Activated naive CD8-positive, alpha-beta T cell treated with anti-CD3 and anti-CD28 coated beads for 36 hours (primary cell): ENCODE results near the gene FEV. TPM values are rescaled to one million over a fixed set of nuclear protein-coding genes. Genes with fewer than 3 reads are reported as not detected.
"Not testable (repeated sequence)": the region's sequence is repeated elsewhere in the genome, so short reads cannot be mapped to it uniquely, and the experiment has no call there.

ENCODE experiments used
- DNase-seq: peaks from one replicate; pipeline ENCODE4 v3.0.0; 2021
- H3K27ac Mint-ChIP-seq: one replicate; pipeline ENCODE4 v1.8.0; 2022; ENCODE audit warnings: mild to moderate bottlenecking, moderate library complexity, mixed read lengths
- H3K27me3 Mint-ChIP-seq: one replicate; pipeline ENCODE4 v1.8.0; 2022; ENCODE audit warnings: mild to moderate bottlenecking, mixed read lengths
- H3K36me3 Mint-ChIP-seq: one replicate; pipeline ENCODE4 v1.8.0; 2021; ENCODE audit warnings: mild to moderate bottlenecking, mixed read lengths
- H3K4me1 Mint-ChIP-seq: one replicate; pipeline ENCODE4 v1.8.0; 2021; ENCODE audit warnings: mixed read lengths
- H3K4me3 Mint-ChIP-seq: one replicate; pipeline ENCODE4 v1.8.0; 2022; ENCODE audit warnings: mild to moderate bottlenecking, moderate library complexity, mixed read lengths
- H3K9me3 Mint-ChIP-seq: one replicate; pipeline ENCODE4 v1.8.0; 2022; ENCODE audit warnings: mixed read lengths
- total RNA-seq, 2 experiments: library from RNA; stranded (reverse); gene quantifications; one replicate each; pipeline ENCODE4 v1.2.3, GENCODE V29; 2021

The FEV gene
- total RNA-seq, 2 experiments from 2014 or later, result not detected

- Mint-ChIP-seq H3K9me3 (no peaks in the 10 kb centered on the region), H3K4me1 (peaks cover 4% of the 10 kb centered on the region), H3K36me3 (no peaks in the 10 kb centered on the region), H3K4me3 (no peak overlapping the region), H3K27ac (no peak overlapping the region), H3K27me3 (peaks cover 77% of the 10 kb centered on the region)
- no peak for DNase-seq
Observed at GRCh38 chr2:218958276-218958675, 26.7 kb downstream of the FEV start.

- Mint-ChIP-seq H3K36me3 (no peaks in the 10 kb centered on the region), H3K27me3 (peaks cover 71% of the 10 kb centered on the region), H3K9me3 (no peaks in the 10 kb centered on the region), H3K4me3 (no peak overlapping the region), H3K4me1 (peaks cover 4% of the 10 kb centered on the region), H3K27ac (no peak overlapping the region)
- DNase-seq, result no peak
Observed at GRCh38 chr2:218957671-218958070, 27.3 kb downstream of the FEV start.

- Mint-ChIP-seq H3K4me1 (peaks cover under 1% of the 10 kb centered on the region), H3K9me3 (no peaks in the 10 kb centered on the region)
Observed at GRCh38 chr2:218956039-218956438, 28.9 kb downstream of the FEV start.

GRCh38 chr2:218954541-218955300, 30.3 kb downstream of the FEV start:
- Mint-ChIP-seq H3K27me3 (peaks cover 56% of the 10 kb centered on the region), H3K4me1 (no peaks in the 10 kb centered on the region)

More at GRCh38 chr2:218956039-218956438, 28.9 kb downstream of the FEV start:
- DNase-seq, result no peak
- Mint-ChIP-seq H3K36me3 (no peaks in the 10 kb centered on the region), H3K4me3 (no peak overlapping the region), H3K27ac (no peak overlapping the region), H3K27me3 (peaks cover 65% of the 10 kb centered on the region)

GRCh38 chr2:218953366-218953954, 31.5 kb downstream of the FEV start:
- Mint-ChIP-seq H3K4me3 (no peak overlapping the region), H3K27me3 (peaks cover 47% of the 10 kb centered on the region), H3K27ac (no peak overlapping the region)

More at GRCh38 chr2:218954541-218955300, 30.3 kb downstream of the FEV start:
- no peak for DNase-seq
- Mint-ChIP-seq H3K4me3 (no peak overlapping the region), H3K36me3 (no peaks in the 10 kb centered on the region), H3K9me3 (no peaks in the 10 kb centered on the region), H3K27ac (no peak overlapping the region)

GRCh38 chr2:218952160-218952559, 32.8 kb downstream of the FEV start:
- no peak for DNase-seq
- Mint-ChIP-seq H3K4me3 (no peak overlapping the region), H3K36me3 (no peaks in the 10 kb centered on the region), H3K27ac (no peak overlapping the region), H3K27me3 (peaks cover 36% of the 10 kb centered on the region), H3K9me3 (no peaks in the 10 kb centered on the region), H3K4me1 (no peaks in the 10 kb centered on the region)

More at GRCh38 chr2:218953366-218953954, 31.5 kb downstream of the FEV start:
- no peak for DNase-seq
- H3K4me1 Mint-ChIP-seq, result no peaks in the 10 kb centered on the region
- no peaks in the 10 kb centered on the region for H3K9me3 Mint-ChIP-seq
- H3K36me3 Mint-ChIP-seq, result no peaks in the 10 kb centered on the region

- H3K4me1 Mint-ChIP-seq, result no peaks in the 10 kb centered on the region
- peaks cover 46% of the 10 kb centered on the region for H3K27me3 Mint-ChIP-seq
- H3K36me3 Mint-ChIP-seq, result no peaks in the 10 kb centered on the region
- no peak for DNase-seq
- H3K4me3 Mint-ChIP-seq, result no peak overlapping the region
- H3K27ac Mint-ChIP-seq, result no peak overlapping the region
- H3K9me3 Mint-ChIP-seq, result no peaks in the 10 kb centered on the region
Observed at GRCh38 chr2:218946621-218947020, 38.4 kb downstream of the FEV start.

- Mint-ChIP-seq H3K27me3 (peaks cover 56% of the 10 kb centered on the region), H3K4me3 (no peak overlapping the region), H3K36me3 (no peaks in the 10 kb centered on the region)
Observed at GRCh38 chr2:218944759-218945404, 40.1 kb downstream of the FEV start.

GRCh38 chr2:218931751-218932150, 53.2 kb downstream of the FEV start:
- H3K9me3 Mint-ChIP-seq, H3K36me3 Mint-ChIP-seq, DNase-seq, H3K27ac Mint-ChIP-seq, H3K4me1 Mint-ChIP-seq, H3K4me3 Mint-ChIP-seq: not testable (repeated sequence)
- H3K27me3 Mint-ChIP-seq, result peaks cover 44% of the 10 kb centered on the region

More at GRCh38 chr2:218944759-218945404, 40.1 kb downstream of the FEV start:
- no peak for DNase-seq
- no peak overlapping the region for H3K27ac Mint-ChIP-seq
- no peaks in the 10 kb centered on the region for H3K9me3 Mint-ChIP-seq
- no peaks in the 10 kb centered on the region for H3K4me1 Mint-ChIP-seq

Other genes starting within 250 kb of the FEV start
- not detected for gene CYP27A1, start 203.0 kb downstream of the FEV start, total RNA-seq
- gene PRKAG3, start 153.4 kb downstream of the FEV start, total RNA-seq, result not detected
- under 1 TPM in 1 of 2 experiments, not detected in 1; 0.21 TPM for gene WNT6, start 125.4 kb downstream of the FEV start, total RNA-seq
- gene WNT10A, start 104.3 kb downstream of the FEV start, total RNA-seq, result 1 to 10 TPM; 6.8 to 7.1 TPM
- gene CDK5R2, start 25.5 kb downstream of the FEV start, total RNA-seq, result not detected
- gene CRYBA2, start 8.2 kb upstream of the FEV start, total RNA-seq, result not detected
- not detected for gene CFAP65, start 56.3 kb upstream of the FEV start, total RNA-seq
- gene IHH, start 75.7 kb upstream of the FEV start, total RNA-seq, result not detected
- gene NHEJ1, start 175.6 kb upstream of the FEV start, total RNA-seq, result 10 to 100 TPM; 19.8 to 21.1 TPM
- gene SLC23A3, start 184.8 kb upstream of the FEV start, total RNA-seq, result 1 to 10 TPM in 1 of 2 experiments, under 1 TPM in 1; 0.92 to 1.1 TPM
- 10 to 100 TPM; 44.1 to 50.2 TPM for gene CNPPD1, start 191.7 kb upstream of the FEV start, total RNA-seq
- gene RETREG2, start 193.1 kb upstream of the FEV start, total RNA-seq, result 10 to 100 TPM; 54.2 to 57.7 TPM
- 10 to 100 TPM; 22.8 to 27.2 TPM for gene ZFAND2B, start 221.6 kb upstream of the FEV start, total RNA-seq
- gene ABCB6, start 233.8 kb upstream of the FEV start, total RNA-seq, result 10 to 100 TPM; 20.4 to 21.3 TPM
- gene ATG9A, start 244.5 kb upstream of the FEV start, total RNA-seq, result 10 to 100 TPM; 47.1 to 55.0 TPM
- 100 to 1,000 TPM; 102 to 114 TPM for gene ANKZF1, start 244.6 kb upstream of the FEV start, total RNA-seq